Endothelial cell of umbilical vein (primary cell): ENCODE results near the gene IPO5. TPM values are rescaled to one million over a fixed set of nuclear protein-coding genes. Genes with fewer than 3 reads are reported as not detected.

ENCODE experiments used
- BruUV-seq: library from RNA; stranded (reverse); fragments of 400-500 nt; replicated peaks from 2 replicates; lab custom pipeline; 2021; lab: Mats Ljungman, UMichigan
- CTCF ChIA-PET: fragments of 300-600, 350-600 bp; sonication (Branson Sonifier 250); formaldehyde crosslinking; loops from one replicate; lab custom pipeline; 2021; ENCODE audit warnings: antibody characterized with exemption, inconsistent platforms; lab: Charles Lee
- POLR2A ChIA-PET: fragments of 300-600, 350-600 bp; sonication (Branson Sonifier 250); formaldehyde crosslinking; loops from one replicate; lab custom pipeline; 2021; ENCODE audit warnings: antibody characterized with exemption, inconsistent platforms; lab: Charles Lee
- DNase-seq: peaks from one replicate; pipeline ENCODE4 v3.0.0-alpha.2; 2011; ENCODE audit warnings: low read depth, low spot score
- FAIRE-seq: peaks from 2 replicates; lab custom pipeline; 2011; peaks lifted over from hg19 to GRCh38; lab: Jason Lieb, UNC
- H2AFZ ChIP-seq: 2 replicates; pipeline ENCODE4 v1.6.0; 2012; ENCODE audit warnings: low read depth, low read length, control low read depth, inconsistent platforms
- H3K27ac ChIP-seq: 2 replicates; pipeline ENCODE4 v1.5.1; 2011; ENCODE audit warnings: low read depth, mild to moderate bottlenecking, control low read depth, low read length, moderate library complexity; ENCODE audit not compliant: insufficient read depth
- H3K27me3 ChIP-seq, 2 experiments: 2 replicates each; pipeline versions ENCODE4 v1.6.0 to v1.6.1; 2011; ENCODE audit warnings: low read length in 2 of 2, mixed read lengths in 1 of 2; ENCODE audit not compliant: control insufficient read depth in 2 of 2, insufficient read depth in 2 of 2
- H3K36me3 ChIP-seq, 2 experiments: 2 replicates in 1 of 2; 3 replicates in 1 of 2; pipeline ENCODE4 v1.5.1; 2011; ENCODE audit warnings: low read length in 2 of 2, mild to moderate bottlenecking in 1 of 2, moderate library complexity in 1 of 2; ENCODE audit not compliant: control insufficient read depth in 2 of 2, insufficient read depth in 2 of 2; ENCODE audit errors: extremely low read depth in 1 of 2
- H3K4me1 ChIP-seq: 3 replicates; pipeline ENCODE4 v1.5.1; 2011; ENCODE audit warnings: mild to moderate bottlenecking, low read length; ENCODE audit not compliant: control insufficient read depth, insufficient read depth; ENCODE audit errors: extremely low read depth
- H3K4me2 ChIP-seq: 2 replicates; pipeline ENCODE4 v1.6.1; 2011; ENCODE audit warnings: low read length, control low read depth, mixed read lengths; ENCODE audit not compliant: insufficient read depth
- H3K4me3 ChIP-seq, 3 experiments: fragments of 200-600 bp in 1 of 3; sonication (generic), shearing (Covaris generic) in 1 of 3; replicated peaks in 1 of 3; 2 replicates each; pipeline ENCODE4 v1.5.1; 2011 to 2016; ENCODE audit warnings: control low read depth in 3 of 3, low read length in 3 of 3, mild to moderate bottlenecking in 2 of 3, inconsistent platforms in 1 of 3, low read depth in 1 of 3, moderate library complexity in 1 of 3; ENCODE audit not compliant: insufficient read depth in 1 of 3
- H3K79me2 ChIP-seq: 2 replicates; pipeline ENCODE4 v1.6.0; 2012; ENCODE audit warnings: low read length, inconsistent platforms; ENCODE audit not compliant: control insufficient read depth, insufficient read depth
- H3K9ac ChIP-seq: replicated peaks from 2 replicates; pipeline ENCODE3; 2011; ENCODE audit warnings: low read length, control low read depth; ENCODE audit not compliant: insufficient read depth; ENCODE audit errors: extremely low read depth
- H3K9me1 ChIP-seq: replicated peaks from 3 replicates; pipeline ENCODE4 v1.6.0; 2011; ENCODE audit warnings: mild to moderate bottlenecking, low read length; ENCODE audit not compliant: control insufficient read depth, insufficient read depth; ENCODE audit errors: extremely low read depth
- H3K9me3 ChIP-seq: replicated peaks from 2 replicates; pipeline ENCODE4 v1.5.1; 2012; ENCODE audit warnings: low read length, inconsistent platforms; ENCODE audit not compliant: control insufficient read depth, insufficient read depth
- H4K20me1 ChIP-seq: replicated peaks from 2 replicates; pipeline ENCODE3; 2011; ENCODE audit warnings: mild to moderate bottlenecking, low read length; ENCODE audit not compliant: control insufficient read depth, insufficient read depth; ENCODE audit errors: extremely low read depth
- FOS ChIP-seq: IDR thresholded peaks from 2 replicates; pipeline ENCODE4 v1.6.1; 2011; ENCODE audit warnings: mild to moderate bottlenecking, low read length, moderate library complexity, borderline replicate concordance; ENCODE audit not compliant: insufficient read depth
- GATA2 ChIP-seq: IDR thresholded peaks from 2 replicates; pipeline ENCODE4 v1.7.0; 2011; ENCODE audit warnings: low read depth, mild to moderate bottlenecking, moderate library complexity, mixed read lengths, low read length; ENCODE audit not compliant: insufficient read length, insufficient read depth
- JUN ChIP-seq: IDR thresholded peaks from 2 replicates; pipeline ENCODE4 v1.6.1; 2011; ENCODE audit warnings: borderline replicate concordance, low read depth; ENCODE audit not compliant: insufficient read length, insufficient read depth
- POLR2A ChIP-seq: IDR thresholded peaks from 2 replicates; pipeline ENCODE4 v1.6.1; 2012; ENCODE audit warnings: low read depth, mild to moderate bottlenecking, control low read depth, low read length
- POLR2AphosphoS5 ChIP-seq: IDR thresholded peaks from 2 replicates; pipeline ENCODE4 v1.6.1; 2012; ENCODE audit warnings: low read depth, mild to moderate bottlenecking, control low read depth, low read length, moderate library complexity; ENCODE audit not compliant: insufficient read depth
- dilution Hi-C: fragments of 300-500 bp; cut with MboI; formaldehyde crosslinking; loops from one replicate; pipeline ENCODE4 v1.15.0; 2019; ENCODE audit warnings: low sequenced_read_pairs; ENCODE audit not compliant: extremely low pct_ligation_motif_present
- intact Hi-C: fragments of 100-400 bp; cut with micrococcal nuclease; formaldehyde crosslinking; loops from one replicate; pipeline ENCODE4 v1.10.0; 2022
- polyA plus RNA-seq, 4 experiments: library from polyadenylated mRNA; depleted of rRNA in 3 of 4; stranded (reverse) in 3 of 4; unstranded in 1 of 4; fragments of >200 nt; gene quantifications; 2 replicates each; pipeline versions ENCODE4 v1.2.1 to v1.2.3, GENCODE V29; 2011 to 2012; ENCODE audit warnings: missing spikeins in 1 of 4
- total RNA-seq: library from RNA; stranded (reverse); gene quantifications from 2 replicates; pipeline ENCODE4 v1.2.3, GENCODE V29; 2021
- TF ChIP-seq, protein P1 (sequence below), 2 donors: IDR thresholded peaks; 1 replicate in 1 of 2; 2 replicates in 1 of 2; pipeline ENCODE4 v1.5.1; 2011; ENCODE audit warnings: low read length in 2 of 2, mild to moderate bottlenecking in 2 of 2, moderate library complexity in 2 of 2, control low read depth in 1 of 2, inconsistent platforms in 1 of 2, low read depth in 1 of 2; ENCODE audit not compliant: insufficient read depth in 1 of 2; ENCODE audit errors: extremely low read depth in 1 of 2

The IPO5 gene
- total and polyA plus RNA-seq, 2 donors (not counting 3 experiments of a cell fraction or from before 2014, with no cell fraction given) = 50.4 to 183 TPM

- no TSS peak for BruUV-seq
- Histone ChIP-seq H3K36me3 (no peaks in the 10 kb centered on the region), H3K4me1 (peaks cover 26% of the 10 kb centered on the region), H3K79me2 (peaks cover 45% of the 10 kb centered on the region), H3K27me3 (no peaks in the 10 kb centered on the region), H3K27ac (peak overlapping the region; percentile 74), H3K4me2 (peak overlapping the region; percentile 88), H4K20me1 (peaks cover 4% of the 10 kb centered on the region), H3K9ac (peak overlapping the region; percentile 84), H3K4me3 (peak overlapping the region; percentile 53 to 91 (median 66)), H3K9me1 (no peaks in the 10 kb centered on the region), H2AFZ (peak overlapping the region; percentile 96), H3K9me3 (no peaks in the 10 kb centered on the region)
- ChIA-PET CTCF (interaction anchor here (1.0 to 1.9 kb wide), 2 partner anchors 121 to 958 kb away, joined by 3 to 4 read pairs; no protein-coding TSS in a partner anchor), POLR2A (no interaction called here)
- TF ChIP-seq FOS = peak; percentile 61
- TF ChIP-seq, protein P1, sequence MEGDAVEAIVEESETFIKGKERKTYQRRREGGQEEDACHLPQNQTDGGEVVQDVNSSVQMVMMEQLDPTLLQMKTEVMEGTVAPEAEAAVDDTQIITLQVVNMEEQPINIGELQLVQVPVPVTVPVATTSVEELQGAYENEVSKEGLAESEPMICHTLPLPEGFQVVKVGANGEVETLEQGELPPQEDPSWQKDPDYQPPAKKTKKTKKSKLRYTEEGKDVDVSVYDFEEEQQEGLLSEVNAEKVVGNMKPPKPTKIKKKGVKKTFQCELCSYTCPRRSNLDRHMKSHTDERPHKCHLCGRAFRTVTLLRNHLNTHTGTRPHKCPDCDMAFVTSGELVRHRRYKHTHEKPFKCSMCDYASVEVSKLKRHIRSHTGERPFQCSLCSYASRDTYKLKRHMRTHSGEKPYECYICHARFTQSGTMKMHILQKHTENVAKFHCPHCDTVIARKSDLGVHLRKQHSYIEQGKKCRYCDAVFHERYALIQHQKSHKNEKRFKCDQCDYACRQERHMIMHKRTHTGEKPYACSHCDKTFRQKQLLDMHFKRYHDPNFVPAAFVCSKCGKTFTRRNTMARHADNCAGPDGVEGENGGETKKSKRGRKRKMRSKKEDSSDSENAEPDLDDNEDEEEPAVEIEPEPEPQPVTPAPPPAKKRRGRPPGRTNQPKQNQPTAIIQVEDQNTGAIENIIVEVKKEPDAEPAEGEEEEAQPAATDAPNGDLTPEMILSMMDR (IDR thresholded peaks at IDR 0.05; ENCODE audit: extremely low read depth in 1 of 2, insufficient read depth in 1 of 2, low read depth in 1 of 2, low read length in 2 of 2) = no peak
- peak; percentile 90 for TF ChIP-seq POLR2A
- peak; percentile 91 for TF ChIP-seq POLR2AphosphoS5
- TF ChIP-seq GATA2 = no peak
- no peak for TF ChIP-seq JUN
- peak; percentile 84 for FAIRE-seq
- peak; percentile 85 for DNase-seq
- intact Hi-C loops (loop anchor here (1.0 to 5.0 kb wide), 4 partner anchors 54 to 543 kb away; no protein-coding TSS in a partner anchor), dilution Hi-C loops (no loop called here)
Observed at GRCh38 chr13:97975848-97976609, 22.6 kb downstream of the IPO5 start.
